HG03565 (cell line): ENCODE results near the gene TTLL3.
"Not testable (repeated sequence)": the region's sequence is repeated elsewhere in the genome, so short reads cannot be mapped to it uniquely, and the experiment has no call there.

Experiments used
- ATAC-seq: cut with Tn5 transposase; IDR thresholded peaks from one replicate; pipeline ENCODE4 v1.9.1; 2021; ENCODE audit warnings: mild to moderate bottlenecking, moderate library complexity; ENCODE audit not compliant: unreplicated experiment

The TTLL3 gene

DNA sequence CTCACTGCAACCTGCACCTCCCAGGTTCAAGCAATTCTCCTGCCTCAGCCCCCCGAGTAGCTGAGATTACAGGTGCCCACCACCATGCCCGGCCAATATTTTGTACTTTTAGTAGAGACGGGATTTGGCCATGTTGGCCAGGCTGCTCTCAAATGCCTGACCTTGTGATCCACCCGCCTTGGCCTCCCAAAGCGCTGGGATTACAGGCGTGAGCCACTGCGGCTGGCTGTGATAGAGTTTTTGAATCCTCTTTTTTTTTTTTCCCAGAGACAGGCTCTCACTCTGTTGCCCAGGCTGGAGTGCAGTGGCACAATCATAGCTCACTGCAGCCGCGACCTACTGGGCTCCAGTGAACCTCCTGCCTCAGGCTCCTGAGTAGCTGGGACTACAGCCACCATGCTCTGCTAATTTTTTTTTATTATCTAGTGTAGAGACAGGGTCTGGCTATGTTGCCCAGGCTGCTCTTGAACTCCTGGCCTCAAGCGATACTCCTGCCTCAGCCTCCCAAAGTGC lies 55.1 kb downstream of the TTLL3 start:
- not testable (repeated sequence) for ATAC-seq

DNA sequence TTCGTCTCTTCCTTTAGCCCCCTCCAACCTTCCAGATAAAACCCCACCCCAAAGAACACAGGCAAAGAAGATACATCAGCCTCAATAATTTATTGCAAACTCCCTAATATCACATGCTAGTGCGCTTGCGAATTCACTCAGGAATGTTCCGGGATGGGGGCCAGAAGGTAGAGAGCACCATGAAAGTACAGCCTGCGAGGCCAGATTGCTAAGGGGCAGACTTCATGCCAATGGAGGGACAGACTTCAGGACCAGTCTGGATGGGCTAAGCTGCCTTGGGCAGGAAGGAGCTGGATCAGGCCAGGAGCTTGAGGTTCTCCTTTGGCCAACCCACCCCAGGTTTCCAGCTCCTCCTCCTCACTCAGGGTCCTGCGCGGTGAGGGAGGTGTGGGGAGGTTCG lies 56.6 kb downstream of the TTLL3 start:
- ATAC-seq, result no peak

DNA sequence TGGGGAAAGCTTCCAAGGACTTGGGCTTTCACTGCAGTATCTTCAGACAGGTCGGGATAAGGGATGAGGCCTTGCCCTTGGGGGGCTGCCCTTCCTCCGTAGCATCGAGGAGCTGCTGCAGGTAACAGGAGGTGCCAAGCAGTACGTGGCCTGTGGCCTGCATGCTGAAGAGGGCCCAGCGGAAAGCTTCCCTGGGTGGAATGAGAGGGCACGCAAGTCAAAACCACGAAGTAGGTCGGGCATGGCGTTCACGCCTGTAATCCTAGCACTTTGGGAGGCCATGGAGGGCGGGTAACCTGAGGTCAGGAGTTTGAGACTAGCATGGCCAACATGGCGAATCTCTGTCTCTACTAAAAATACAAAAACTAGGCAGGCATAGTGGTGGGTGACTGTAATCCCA lies 57.0 kb downstream of the TTLL3 start:
- ATAC-seq, result no peak

DNA sequence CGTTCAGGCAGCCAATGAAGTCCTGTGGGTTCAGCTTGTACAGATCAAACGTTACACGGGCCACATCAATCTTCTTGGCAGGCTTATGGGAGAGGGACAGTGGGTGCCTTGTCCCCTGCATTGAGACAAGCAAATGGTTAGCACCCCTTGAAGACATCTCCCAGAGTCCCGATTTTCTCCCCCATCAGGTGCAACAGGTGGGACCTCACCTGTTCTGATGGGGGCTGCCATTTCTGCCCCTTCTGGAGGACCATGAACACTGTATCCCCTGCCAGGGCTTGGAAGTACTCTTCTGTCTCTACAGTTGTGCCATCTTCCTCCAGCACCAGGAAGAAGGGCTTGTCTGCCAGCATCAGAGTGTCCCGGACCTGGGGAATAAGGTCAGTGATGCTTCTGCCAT lies 59.9 kb downstream of the TTLL3 start:
- ATAC-seq, result no peak

DNA sequence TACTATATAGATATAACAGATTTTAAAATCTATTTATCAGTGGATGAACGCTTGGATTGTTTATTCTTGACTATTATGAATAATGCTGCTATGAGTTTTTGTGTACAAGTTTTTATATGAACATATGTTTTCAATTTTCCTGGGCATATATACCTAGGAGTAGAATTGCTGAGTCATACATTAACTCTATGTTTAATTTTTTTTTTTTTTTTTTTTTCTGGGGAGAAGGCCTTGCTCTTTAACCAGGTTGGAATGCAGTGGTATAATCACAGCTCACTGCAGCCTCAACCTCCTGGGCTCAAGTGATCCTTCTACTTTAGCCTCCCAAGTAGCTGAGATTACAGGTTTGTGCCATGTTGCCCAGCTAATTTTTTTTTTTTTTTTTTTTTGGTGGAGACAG lies 60.9 kb downstream of the TTLL3 start:
- ATAC-seq, result no peak

DNA sequence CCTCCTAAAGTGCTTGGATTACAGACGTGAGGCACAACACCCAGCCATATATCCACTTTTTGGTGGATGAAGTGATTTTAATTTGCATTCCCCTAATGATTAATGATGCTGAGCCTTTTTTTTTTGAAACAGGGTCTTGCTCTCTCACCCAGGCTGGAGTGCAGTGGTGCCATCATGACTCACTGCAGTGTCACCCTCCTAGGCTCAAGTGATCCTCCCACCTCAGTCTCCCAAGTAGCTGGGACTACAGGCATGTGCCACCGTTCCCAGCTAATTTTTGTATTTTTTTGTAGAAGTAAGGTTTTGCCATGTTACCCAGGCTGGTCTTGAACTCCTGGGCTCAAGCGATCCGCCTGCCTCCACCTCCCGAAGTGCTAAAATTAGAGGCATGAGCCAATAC lies 62.0 kb downstream of the TTLL3 start:
- ATAC-seq, result not testable (repeated sequence)

DNA sequence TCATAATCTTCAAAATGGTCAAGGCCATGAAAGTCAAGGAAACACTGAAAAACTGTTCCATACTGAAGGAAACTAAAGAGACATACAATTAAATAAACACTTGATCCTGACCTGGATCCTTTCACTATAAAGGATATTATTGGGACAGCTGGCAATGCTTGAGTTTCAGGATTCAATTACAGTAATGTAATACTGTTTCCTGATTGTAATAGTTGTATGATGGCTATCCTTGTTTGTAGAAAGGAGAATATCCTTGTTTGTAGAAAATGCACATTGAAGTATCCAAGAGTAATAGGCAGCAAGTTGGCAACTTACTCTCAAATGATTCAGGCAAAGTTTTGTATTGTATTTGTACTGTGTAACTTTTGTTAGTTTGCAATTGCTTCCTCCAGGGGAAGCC lies 65.4 kb downstream of the TTLL3 start:
- no peak for ATAC-seq

DNA sequence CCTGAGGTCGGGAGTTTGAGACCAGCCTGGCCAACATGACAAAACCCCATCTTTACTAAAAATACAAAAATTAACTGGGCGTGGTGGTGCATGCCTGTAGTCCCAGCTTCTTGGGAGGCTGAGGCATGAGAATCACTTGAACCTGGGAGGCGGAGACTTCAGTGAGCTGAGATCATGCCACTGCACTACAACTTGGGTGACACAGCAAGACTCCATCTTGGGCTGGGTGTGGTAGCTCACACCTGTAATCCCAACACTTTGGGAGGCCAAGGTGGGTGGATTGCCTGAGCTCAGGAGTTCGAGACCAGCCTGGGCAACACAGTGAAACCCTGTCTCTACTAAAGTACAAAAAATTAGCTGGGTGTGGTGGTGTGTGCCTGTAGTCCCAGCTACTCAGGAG lies 66.2 kb downstream of the TTLL3 start:
- not testable (repeated sequence) for ATAC-seq

DNA sequence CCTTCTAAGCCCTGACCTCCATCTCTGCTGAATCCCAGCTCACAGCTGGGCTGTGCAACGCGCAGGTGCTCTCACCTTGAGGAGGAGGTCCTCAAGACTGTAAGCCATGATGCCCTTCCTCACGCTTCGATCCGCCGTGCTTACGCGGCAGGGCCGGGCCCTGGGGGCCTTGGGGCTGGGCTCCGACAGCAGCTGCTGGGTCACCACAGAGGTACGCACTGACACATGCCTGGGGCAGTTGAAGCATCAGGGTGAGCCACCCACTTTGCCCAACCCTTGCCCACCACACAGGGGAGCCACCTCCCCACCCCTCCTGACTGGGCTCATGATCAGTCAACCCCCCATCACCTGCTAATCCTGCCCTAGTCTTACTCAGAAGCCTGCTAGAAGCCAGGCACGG lies 66.9 kb downstream of the TTLL3 start:
- no peak for ATAC-seq

DNA sequence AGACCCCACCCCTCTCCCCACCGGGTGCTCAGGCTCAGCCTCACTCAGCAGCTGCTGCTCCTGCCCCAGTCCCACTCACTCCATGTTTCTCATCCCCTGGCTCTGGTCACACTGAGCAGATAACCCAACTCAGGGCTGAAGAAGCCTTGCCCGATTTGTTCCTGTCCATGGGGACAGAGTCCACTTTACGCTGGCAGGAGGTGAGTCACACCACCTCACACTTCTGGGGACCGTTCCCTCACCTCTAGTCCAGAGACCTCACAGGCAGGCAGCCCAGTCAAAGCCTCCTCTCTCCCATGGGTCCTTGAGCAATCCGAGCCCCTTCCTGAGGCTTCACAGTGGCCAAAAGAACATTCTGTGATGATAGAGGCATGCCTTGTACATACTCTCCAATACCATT lies 68.6 kb downstream of the TTLL3 start:
- no peak for ATAC-seq

DNA sequence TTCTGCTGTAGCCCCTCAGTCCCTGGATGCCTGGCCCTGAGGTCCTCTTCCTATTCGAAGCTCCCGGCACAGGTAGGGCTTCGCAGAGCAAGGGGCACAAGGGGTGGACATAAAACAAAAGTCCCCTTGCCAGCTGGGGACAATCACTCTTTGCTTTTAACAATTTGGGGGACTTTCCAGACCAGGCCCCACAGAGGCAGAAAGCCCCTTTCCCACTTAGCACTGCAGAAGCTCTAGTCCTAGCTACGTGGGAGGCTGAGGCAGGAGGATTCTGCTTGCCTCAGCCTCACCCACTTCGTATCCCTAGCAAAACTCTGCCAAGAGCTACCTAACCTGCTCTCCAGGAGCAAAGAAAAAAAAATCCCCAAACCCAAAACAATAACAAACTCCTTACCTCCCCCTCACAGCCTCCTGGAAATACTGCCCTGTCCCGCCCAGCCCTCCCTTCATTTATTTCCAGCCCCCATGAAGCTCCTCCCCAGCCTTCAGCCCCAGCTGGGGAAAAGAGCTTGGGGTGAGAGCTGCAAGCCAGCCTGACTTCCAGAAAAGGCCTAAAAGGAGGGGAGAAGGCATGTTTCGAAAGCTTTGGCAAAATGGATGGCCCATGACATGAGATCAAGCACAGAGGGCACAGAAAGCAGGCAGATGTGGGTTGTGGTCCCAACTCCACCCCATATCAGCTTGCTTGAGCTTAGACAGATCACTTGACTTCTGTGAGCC lies 69.9 kb downstream of the TTLL3 start, which contains the start of gene CIDEC:
Gene CIDEC (minus strand): TSS at position 424 of the 720 bp plus-strand sequence. CDS start 1,767 bp downstream, outside the sequence.
- ATAC-seq, result no peak

DNA sequence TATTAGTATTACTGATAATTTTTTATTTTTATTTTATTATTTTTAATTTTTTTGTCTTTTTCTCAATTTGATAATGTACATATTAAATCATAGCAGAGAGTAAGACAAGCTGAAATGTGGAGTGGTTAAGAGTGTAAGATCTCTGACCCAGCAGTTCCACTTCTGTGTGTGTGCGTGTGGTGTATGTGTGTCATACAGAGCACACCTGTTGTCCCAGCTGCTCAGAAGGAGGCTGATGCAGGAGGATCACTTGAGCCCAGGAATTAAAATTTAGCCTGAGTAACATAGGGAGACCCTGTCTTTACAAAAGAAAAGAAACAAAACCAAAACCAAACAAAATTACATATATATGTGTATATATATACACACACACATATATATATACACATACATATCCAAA lies 71.4 kb downstream of the TTLL3 start:
- ATAC-seq, result no peak

DNA sequence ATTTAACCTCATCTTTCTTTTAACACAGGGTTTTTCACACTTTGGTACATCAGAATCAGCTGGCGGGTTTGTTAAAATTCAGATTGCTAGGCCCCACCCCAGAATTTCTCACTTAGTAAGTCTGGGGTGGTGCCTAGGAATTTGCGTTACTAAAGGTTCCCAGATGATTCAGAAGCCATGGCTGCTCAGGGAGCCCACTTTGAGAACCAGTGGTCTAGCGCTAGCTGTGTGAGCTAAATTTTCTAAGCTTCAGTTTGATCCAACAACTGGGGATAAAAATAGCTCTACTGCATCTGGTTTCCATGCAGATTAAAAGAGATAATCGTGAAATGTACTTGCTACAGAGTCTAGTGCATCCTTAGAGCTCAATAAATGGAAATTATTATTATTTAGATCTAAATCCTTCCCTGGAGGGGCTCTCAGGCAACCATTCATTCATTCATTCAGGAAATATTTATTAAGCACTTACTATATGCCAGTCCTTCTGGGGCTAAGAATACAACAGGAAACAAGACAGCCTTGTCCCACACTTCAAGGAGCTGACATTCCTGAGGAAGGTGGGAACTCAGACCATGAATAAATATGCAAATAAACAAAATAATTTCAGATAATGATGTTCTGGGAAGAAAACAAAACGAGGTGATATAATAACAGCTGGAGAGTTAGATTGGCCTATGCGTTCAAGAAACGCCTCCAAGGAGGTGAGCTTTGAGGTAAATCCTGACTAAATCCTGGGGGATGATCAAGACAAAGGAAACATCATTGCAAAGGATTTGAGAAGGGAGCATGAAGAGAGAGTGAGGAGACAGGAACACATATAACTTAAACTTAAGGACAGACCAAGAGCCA lies 73.9 kb downstream of the TTLL3 start:
- no peak for ATAC-seq

DNA sequence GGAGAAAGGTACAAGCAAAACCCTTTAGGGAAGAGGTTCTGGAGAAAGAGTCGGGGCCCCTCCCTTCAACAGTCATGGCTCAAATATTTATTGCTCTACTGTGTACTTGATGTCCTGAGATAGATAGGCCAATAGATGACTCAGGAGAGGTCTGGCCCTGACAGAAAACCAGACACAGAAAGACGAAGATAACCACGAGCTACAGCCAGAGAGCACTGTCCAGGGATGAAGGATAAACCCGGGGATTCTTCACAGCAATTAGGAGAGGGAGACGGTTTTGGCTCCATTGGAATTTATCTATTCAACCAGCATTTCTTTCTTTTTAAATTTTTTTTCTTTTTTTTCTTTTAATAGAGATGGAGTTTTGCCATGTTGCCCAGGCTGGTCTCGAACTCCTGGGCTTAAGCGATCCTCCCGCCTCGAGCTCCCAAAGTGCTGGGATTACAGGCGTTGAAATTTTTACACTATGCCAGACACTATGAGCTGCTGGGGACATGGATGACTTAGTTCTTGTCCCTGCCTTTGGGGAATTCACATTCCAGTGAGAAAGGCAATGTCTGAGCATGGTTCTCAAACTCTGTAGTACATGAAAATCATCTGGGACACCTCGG lies 74.6 kb downstream of the TTLL3 start:
- no peak for ATAC-seq
